Right kidney (tissue), 1 donor: Measurements from ENCODE around the gene GNB1L.

Experiments used
- DNase-seq: peaks from one replicate; pipeline ENCODE4 v3.0.0-alpha.2; 2016

Gene GNB1L

DNA sequence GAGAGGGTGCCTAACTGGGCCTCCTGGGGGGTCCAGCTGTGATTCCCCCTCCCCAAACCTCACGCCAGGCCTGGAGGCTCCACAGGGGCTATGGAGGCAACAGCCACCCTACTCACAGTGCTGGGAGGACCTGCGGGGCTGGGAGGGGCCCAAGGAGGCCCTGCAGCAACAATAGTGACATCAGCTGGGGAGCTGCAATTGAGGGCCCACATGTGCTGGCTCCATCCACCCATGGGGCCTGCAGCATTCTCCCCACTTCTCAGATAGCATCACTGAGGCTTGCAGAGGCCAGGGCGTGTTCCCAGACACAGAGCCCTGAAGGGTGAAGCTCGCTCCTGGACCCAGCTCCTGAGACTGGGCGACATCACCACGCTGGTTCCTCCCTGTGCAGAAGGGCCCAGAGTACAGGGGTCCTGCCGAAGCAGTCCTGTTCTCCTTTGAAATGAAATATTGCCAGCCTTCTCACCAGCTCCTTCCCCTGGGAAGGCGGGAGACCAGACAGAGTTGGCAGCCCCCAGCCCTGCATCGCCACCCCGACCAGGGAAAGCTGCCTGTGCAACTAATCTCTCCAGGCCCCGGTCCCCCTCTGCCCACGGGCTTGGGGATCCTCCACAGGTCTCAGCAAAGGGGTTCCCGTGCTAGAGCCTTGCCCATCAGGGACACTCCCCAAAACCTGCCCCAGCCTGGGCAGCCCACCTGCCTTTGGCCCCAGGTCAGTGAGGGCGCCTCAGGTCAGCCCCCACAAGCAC is 103.0 kb downstream of the GNB1L start:
- DNase-seq, result no peak

DNA sequence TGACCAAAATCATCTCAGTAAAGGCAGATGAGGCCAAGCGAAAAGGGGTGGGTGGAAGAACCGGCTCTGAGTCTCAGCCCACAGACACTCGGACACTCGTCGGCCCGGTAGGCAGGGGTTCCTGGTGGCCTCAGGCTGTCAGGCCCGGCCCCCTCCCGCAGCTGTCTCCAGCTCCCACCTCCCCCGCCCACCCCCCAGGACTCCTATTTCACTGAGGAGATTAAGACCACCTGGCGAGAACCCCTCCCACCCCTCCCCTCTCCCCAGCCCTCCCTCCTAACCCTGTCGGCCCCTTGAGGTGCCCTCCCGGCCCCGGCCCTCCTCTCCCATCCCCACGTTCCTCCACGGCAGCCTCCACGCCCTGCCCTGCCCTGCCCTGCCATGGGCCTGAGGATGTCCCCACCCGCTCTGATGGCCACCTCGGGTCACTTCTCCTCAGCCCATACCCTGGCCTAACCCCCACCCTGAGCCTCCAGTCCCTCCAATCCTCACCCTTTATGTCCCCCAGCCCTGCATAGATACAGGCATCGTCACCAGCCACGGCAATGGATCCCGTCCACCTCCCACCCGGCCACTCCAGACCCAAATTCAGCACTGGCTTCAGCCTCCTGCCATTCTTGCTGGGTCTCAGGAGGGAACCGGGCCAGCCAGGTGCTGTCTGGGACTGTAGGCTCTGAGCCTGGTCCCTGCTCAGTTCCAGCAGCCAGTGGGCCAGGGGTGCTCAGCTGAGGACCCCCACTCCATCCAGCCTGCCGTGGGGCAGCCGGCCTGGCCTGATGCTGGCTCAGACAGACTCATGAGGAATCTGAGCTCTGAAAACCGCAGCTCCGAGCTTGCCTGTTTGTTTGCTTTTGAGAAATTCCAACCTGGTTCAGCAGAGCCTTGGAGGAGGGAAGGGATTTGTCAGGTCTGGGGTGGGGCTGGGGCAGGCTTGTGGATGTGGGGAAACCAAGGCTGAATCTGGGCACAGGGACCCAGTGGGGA is 103.9 kb downstream of the GNB1L start:
- DNase-seq, result no peak

DNA sequence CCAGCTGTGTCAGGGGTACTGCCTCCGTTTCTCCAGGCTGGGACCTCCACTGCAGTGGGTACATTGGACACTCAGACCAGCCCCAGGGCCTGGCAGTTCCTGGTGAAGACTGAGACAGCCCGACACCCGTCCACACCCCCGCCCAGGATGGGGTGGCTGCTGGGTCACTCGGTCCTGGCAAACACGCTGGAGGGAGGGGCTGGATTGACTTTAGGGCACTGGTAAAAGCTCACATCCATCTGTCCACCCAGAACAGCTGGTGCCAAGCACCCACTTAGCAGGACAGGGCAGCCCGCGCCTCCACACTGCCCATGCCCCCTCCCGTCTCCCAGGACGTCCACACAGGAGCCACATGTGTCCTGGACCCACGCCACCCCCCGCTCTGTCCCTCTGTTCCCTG is 104.8 kb downstream of the GNB1L start:
- no peak for DNase-seq

DNA sequence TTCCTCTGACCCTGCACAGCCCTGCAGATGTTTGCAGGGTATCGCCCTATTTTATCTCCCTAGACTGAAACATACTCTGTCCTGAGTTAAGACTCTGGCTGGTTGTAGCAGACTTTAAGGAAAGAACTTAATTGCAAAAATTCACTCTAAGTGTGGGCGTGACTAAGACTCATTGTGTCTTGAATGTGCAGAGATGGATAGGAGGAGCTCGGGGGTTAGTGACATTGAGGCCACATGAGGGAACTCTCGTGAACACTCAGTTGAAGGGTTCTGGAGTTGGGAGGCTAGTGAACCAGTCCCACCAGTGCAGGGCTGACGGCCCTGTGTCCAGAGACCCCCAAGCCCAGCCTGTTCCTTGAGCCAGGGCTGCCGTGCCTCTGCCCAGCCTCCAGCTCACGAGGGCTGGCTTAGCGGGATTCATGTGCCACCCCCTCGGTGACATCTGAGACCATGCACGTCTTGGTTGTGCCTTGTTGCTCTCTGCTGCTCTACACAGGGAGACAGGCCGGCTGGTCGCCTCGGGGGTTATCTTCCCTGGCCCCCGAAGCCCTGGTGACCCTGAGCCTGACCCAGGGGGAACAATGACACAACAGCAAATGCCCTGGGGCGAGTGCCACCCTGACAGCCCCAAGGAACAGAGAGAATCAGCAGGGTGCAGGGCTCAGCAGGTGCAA is 105.5 kb downstream of the GNB1L start:
- no peak for DNase-seq

DNA sequence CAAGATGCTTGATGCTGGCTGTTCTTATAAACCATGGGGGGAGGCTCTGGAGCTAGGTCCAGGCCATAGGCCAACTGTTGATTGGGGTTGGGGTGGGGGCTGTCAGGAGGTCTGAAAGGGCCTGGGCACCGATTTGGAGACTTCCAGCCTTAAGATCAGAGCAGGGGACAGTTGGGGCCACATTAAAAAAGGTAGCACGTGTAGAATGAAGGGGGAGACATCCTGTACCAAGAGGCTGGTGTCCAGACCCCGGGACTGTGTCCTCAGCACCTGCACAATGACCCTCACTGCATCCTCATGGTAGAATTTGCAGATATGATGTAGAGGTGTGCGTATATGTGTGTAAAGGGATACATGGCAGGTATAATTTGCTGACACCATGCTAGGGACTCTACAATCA is 106.5 kb downstream of the GNB1L start:
- no peak for DNase-seq

DNA sequence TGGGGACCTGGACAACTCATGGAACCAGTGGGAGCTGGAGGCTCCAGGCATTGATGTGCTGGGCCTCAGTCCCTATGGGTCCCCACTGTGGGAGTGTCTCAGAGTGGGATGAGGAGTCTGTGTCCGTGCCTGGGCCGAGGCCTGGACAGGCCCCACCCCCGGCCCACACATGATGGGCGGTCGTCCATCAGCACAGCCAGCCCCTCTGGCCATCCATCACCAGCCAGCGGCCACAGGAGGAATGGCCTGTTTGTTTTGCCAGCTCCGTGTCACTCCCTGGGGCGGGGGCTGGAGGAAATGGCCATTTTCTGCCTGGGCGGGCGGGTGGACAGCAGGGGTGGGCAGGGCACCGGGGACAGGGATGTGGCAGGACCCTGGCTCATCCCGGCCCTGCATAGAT is 107.1 kb downstream of the GNB1L start:
- no peak for DNase-seq

DNA sequence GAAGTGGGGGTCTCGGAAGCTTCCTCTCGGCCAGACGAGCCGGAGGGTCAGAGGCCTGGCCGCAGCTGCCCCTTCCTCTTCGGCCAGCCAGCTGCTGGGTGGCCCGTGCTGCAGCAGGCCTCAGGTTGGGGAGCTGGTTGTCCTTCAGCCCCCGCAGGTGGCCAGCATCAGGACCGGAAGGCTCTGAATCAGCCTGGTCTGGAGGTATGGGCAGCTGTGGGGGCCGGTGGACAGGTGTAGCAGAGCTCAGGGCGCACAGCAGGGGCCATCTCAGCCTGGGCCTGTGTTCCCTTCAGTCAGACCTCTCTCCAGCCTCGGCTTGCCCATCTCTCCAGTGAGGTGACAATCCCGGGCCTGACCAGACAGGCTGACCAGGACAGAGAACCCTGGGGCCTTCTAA is 107.9 kb downstream of the GNB1L start:
- no peak for DNase-seq

DNA sequence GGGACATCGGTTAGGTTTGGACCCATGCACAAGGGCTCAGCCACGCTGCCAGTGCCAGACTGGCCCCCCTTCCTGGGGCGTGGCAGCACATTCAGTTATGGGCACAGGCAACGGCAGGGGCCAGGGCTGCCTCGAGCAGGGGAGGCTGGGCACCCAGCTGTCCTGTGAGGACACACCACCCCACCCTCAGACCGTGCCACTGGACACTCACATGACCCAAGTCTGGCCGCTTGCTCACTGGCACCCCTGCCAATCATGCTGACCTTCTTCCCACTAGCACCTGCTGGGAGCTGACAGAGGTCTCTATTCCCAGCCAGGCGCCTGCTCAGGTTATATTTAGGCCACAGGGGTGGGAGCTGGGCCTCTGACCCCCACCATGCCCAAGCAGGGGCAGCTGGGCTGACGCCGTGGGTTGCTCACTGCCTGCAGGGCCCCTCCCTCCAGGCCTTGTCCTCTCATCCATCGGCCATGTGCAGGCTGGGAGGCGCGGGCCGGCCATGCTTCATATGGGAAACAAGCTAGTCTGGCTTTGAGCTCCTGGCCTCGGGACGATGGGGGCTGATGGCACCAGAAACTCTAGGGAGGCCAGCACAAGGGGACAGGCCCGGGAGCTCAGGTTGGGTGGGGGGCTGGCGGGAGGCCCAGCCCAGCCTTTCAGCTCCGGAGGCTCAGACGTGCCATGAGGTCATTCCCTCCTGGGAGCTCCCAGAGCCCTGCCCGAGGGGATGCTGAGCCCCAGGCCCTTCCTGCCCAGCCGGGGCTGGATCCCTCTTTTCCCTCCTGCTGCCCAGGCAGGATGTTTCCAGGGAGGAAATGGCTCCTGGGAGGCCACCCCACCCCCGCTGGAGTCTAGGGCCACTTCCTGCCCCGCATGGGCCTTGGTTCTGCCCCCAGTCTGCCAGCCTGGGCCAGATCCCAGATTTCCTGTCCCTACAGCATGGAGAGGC is 109.2 kb downstream of the GNB1L start:
- no peak for DNase-seq

DNA sequence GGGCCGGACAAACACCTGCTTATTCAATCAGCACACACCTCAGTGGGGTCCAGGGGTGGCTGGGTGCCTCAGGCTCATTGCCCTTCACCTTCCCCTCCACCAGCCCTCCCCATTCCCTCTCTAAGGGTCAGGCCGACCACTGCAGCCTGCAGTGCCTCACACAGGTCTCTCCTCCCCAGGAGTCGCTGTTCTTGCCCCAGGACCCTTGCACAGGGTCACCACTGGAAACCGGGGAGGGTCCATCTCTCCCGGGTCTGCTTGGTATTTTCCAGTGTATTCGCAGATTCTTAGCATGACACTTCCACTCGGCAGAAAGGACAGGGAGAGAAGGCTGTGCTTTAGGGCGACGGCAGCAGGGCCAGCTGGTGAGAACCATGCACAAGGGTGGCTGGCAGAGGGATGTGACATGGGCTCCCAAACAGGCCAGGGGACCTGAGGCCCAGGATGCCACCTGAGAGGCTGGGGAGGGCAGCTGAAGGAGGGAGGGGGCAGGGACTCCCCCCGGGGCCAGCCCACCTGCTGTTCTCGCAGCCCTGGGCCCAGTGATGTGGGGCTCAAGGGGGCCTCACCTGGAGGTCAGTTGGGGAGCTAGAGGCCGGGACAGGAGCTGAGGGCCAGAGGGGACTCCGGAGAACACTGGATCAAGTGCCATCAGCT is 110.2 kb downstream of the GNB1L start:
- no peak for DNase-seq

DNA sequence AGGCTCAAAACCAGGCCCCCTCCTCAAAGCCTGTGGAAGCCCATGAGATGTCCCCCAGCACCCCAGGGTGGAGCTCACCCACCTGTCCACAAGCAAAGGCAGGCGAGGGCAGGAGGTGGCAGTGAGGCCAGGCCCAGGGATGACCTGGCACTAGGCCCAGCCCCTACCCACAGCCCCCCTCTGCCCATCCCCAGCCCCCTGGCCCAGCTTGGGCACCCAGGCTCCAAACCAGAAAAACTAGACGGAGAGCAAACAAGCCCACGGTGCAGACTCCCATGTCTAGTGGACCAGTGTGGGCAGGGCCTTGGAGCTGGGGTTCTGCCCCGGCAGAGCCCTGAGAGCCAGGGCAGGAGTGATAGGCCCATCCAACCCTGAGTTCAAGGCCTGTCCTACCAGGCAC is 111.0 kb downstream of the GNB1L start:
- DNase-seq, result no peak

DNA sequence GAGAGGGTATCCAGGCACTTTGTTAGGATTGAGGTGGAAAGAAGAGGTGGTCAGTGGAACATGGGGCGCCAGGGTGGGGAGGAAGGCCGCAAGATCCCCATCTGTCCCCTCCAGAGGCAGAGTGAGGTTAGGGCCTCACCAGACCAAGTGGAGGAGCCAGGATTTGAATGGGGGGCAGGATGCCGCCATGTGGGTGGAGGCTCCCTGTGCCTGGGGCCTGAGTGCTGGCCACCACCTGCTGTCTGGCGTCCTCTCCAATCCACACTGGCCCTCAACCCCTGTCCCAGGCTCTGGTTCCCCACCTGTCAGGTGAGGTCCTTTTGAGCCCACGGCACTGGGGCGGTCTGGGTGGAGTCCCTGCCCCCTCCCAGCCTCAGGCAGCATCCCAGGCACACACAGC is 111.6 kb downstream of the GNB1L start:
- DNase-seq, result no peak

DNA sequence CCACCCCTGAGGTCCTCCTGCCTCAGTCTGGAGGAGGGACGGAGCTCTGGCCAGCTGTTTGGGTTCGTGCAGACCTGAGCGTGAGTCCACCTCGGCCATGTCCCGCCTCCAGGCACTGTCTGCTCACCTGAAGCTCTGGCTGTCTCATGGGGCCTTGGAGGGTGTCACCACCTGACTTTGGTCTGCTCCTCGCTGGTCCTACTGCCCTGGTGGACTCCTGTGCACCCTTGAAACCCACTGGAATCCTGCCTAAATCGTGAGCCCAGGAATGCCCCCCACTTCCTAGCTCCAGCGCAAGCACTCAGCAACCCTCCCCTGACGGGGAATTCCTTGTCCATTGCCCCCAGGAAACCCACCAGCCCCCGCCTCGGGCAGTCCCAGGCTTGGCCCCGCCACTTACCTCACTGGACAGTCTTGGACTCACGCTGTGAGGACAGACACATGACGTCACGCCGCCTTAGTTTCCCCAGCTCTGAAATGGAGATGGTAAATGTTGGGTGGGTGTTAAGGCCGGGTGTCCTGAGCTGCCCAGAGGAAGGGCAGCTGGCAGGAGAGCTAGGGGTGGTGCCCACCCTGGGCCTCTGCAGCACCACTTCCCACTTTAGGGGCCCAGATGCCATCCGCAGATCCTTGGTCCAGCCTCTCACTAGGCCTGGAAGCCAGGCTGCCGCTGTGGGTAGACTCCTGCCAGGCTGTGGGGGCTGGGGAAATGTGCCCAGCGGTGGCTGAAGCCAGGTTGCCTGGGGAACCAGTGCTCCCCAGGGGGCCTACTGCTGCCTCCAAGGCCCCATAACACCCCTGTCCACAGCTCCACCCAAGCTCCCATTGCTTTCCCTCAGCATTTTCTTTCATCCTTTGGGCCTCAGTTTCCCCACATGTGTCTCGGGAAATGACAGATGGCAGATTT is 112.3 kb downstream of the GNB1L start:
- DNase-seq, result no peak

DNA sequence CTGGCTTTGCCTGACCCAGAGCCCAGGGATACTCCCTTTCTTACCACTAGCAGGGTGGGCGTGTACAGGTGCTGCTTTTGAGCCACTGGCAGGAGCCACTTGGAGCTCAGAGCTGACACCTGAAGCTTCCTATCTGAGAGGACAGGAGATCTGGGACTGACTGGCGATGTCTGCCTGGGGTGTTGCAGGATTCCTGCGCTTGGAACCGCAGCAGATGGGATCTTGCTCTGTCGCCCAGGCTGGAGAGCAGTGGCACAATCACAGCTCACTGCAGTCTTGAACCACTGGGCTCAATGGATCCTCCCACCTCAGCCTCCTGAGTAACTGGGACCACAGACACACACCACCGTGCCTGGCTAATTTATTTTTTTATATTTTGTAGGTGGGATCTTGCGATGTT is 113.6 kb downstream of the GNB1L start:
- no peak for DNase-seq

DNA sequence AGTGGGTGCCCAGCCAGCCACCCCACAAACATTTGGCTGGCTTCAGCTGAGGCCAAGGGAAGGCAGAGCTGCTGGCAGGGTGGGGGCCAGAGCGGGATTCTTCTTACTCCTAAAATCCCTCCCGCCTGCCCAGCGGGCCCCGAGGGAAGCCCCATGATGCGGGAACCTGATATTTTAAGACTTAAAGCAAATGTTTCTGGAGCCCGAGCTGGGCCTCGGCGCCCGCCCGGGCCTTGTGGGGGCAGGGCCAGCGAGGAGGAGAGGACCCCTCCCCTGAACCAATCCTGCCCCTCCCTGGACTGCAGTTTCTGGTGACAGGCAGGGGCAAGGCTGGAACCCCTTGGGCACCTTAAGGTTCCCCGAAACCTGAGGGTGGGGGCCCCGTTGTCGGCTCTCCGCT is 114.1 kb downstream of the GNB1L start:
- no peak for DNase-seq

DNA sequence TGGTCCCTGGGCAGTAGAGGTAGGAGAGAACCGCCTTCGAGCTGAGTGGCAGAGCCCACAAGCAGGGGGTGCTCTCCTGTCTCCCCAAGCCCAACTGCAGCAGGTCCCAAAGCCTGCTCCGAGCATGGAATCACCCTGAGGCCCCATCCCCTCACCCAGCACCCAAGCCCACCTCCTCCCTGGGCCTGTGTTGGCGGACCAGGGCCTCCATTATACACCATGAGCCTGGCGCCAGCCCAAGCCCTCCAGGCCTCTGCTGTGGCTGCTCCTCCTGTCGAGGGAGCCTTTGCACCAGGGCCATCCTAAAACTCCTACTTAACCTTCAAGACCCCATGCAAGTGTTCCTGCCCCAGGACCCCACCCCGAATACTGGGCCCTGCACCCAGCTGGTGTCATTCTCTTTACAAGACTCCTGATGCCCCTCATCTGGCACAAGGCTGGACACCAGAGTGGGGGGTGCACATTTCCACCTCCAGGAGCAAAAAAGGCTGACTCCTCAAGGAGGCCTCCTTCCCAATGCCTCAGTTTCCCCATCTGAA is 114.7 kb downstream of the GNB1L start:
- no peak for DNase-seq

DNA sequence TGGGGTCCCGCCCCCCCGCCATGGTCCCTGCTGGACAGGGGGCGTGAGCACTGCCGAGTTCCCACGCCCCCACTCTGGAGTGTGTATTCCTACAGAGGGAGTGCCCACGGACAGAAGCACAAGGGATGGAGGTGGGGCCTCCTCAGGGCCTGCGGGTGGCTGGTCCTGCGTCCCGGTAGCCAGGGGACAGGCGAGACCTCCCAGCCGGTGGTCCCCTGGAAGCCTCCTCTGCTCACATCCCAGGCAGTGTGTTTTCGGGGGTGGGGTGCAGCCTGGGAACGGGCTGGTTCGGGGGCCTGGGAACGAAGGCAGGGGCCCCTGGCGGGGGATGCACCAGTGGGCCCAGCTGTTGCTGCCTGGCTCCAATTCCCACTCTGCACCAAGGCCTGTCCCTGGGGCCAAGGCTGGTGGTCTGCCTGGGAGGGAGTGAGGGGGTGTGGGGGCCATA is 115.2 kb downstream of the GNB1L start:
- no peak for DNase-seq

DNA sequence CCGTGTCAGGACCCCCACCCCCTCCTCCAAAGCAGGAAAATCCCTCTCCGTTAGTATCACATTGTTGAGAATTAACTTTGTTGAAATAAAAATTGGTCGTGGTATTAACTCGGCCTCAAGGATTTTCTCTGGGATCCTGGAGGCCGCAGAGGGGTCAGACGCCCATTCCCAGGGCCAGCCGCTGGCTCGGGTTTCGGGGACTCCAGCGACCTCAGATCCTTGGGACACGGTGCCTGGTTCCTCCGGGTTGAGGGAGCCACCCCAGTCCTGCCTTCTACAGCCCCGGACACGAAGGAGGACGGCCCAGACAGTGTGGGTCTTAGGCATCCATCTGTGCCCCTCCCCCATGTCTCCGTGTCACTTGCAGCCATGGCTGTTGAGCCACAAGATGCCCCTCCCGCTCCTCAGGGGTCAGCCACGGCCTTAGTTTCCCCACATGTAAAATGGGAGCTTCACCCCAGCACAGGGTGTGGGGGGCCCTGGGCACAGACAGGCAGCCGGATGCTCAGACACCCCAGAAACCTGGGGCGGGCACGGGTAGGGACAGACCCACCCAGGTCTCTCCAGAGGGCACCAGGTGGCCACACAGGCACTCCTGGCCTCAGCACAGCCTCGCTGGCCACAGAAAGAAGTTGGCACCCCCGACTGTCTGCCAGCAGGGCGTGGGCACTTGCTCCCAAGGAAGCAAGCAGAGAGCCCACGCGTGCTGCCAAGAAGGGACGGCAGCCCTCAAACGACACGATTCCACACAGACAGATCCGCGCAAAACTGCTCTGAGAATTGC is 115.8 kb downstream of the GNB1L start:
- DNase-seq, result no peak

DNA sequence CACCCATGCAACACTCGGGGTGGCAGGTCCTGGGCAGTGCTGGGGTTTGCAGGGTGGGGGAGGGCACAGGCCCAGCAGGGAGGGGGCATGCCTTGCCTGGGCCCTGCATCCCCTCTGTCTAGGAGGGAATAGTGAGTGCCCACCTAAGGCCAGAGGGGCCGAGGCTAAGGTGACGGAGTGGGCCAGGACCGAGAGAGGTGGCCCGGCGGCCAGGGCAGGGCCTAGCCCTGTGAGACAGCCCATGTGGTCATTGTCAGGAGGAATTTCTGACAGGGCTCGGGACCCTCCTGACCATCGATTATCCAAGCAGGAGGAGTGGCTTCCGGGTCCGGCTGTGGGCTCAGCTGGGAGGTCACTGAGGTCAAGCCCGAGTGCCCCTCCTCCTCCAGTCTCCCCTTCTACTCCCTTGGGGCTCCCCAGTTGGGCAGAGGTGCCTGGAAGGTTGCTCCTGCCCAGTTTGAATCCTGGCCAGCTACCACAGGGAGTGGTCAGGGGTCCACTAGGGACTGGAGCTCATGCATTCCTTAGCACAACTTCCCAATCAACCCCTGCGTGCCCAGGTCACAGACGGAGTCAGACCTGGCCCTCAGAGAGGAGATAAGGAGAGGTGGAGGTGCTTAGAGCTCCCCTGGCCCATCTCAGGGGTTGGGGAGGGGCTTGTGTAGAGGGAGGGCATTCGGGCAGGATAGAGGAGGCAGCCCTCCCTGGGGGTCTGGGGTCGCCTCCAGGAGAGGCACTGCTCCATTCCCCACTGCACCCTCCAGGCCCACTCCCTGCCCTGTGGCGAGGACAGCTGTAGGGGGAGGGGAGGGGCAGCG is 116.6 kb downstream of the GNB1L start:
- no peak for DNase-seq
